Neutrophil (primary cell): ENCODE measurements around the gene SLC1A1.

Experiments used
- H3K27ac ChIP-seq: fragments of 200-600 bp; sonication (generic); 2 replicates; pipeline ENCODE4 v1.5.1; 2016; ENCODE audit warnings: mild to moderate bottlenecking, moderate library complexity
- H3K27me3 ChIP-seq: fragments of 200-600 bp; sonication (generic); 2 replicates; pipeline ENCODE4 v1.6.0; 2016; ENCODE audit warnings: mild to moderate bottlenecking
- H3K36me3 ChIP-seq: fragments of 200-600 bp; sonication (generic); 2 replicates; pipeline ENCODE4 v1.5.1; 2017
- H3K4me1 ChIP-seq, 2 experiments: fragments of 200-600 bp in 1 of 2; sonication (generic) in 1 of 2; 1 replicate in 1 of 2; 2 replicates in 1 of 2; pipeline versions ENCODE4 v1.5.1 to v1.6.1; 2013 to 2016; ENCODE audit warnings: low read depth in 1 of 2, low read length in 1 of 2, mild to moderate bottlenecking in 1 of 2, moderate library complexity in 1 of 2; ENCODE audit not compliant: control insufficient read depth in 1 of 2, insufficient read depth in 1 of 2
- H3K4me3 ChIP-seq, 2 experiments: fragments of 200-600 bp in 1 of 2; sonication (generic) in 1 of 2; 1 replicate in 1 of 2; 2 replicates in 1 of 2; pipeline ENCODE4 v1.5.1; 2013 to 2016; ENCODE audit warnings: low read depth in 1 of 2, low read length in 1 of 2, mild to moderate bottlenecking in 1 of 2, moderate library complexity in 1 of 2
- H3K9me3 ChIP-seq: fragments of 200-600 bp; sonication (generic); 2 replicates; pipeline ENCODE4 v1.5.1; 2016
- CTCF ChIP-seq: fragments of 200-600 bp; sonication (generic); IDR thresholded peaks from 2 replicates; pipeline ENCODE4 v1.5.1; 2016; ENCODE audit warnings: antibody characterized with exemption

SLC1A1 gene

DNA sequence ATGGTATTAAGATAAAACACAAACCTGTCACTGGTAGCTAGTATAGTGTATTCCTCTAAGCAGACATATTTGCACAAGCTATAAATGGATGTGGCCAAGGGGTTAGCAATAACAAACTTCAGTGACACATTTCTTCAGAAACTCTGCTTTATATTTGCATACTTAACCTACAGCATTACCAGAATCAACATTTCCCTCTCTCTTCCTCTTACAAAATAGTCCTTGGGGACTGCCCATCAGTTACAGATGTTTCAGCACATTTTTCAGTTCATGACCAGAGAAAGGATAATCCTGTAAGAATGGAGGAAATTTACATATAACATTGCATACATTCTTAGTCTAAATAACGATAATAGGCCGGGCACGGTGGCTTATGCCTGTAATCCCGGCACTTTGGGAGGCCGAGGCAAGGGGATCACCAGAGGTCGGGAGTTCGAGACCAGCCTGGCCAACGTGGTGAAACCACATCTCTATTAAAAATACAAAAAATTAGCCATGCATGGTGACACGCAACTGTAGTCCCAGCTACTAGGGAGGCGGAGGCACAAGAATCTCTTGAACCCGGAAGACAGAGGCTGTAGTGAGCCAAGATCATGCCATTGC, 25.3 kb upstream of the SLC1A1 start:
- no peak overlapping the region for H3K4me3 ChIP-seq
- H3K9me3 ChIP-seq = no peaks in the 10 kb centered on the region
- no peaks in the 10 kb centered on the region for H3K4me1 ChIP-seq
- no peak for TF ChIP-seq CTCF
- H3K27ac ChIP-seq = no peak overlapping the region
- no peaks in the 10 kb centered on the region for H3K36me3 ChIP-seq
- no peaks in the 10 kb centered on the region for H3K27me3 ChIP-seq

DNA sequence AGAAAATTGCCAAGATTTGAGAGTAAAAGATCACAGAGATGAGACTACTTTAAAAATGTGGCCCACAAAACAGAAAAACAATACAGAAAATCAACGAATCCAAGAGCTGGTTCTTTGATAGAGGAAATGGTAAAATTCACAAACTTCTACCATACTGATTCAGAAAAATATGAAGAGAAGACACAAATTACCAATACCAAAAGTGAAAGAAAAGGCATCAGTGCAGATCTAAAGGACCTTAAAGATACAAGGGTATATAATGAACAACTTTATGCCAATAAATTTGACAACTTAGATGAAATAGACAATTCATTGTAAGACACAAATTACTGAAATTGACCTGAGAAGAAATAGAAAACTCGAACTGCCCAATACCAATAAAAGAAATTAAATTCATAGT, 24.4 kb upstream of the SLC1A1 start:
- no peak overlapping the region for H3K27ac ChIP-seq
- no peaks in the 10 kb centered on the region for H3K27me3 ChIP-seq
- H3K4me1 ChIP-seq = no peaks in the 10 kb centered on the region
- H3K9me3 ChIP-seq = no peaks in the 10 kb centered on the region
- H3K36me3 ChIP-seq = no peaks in the 10 kb centered on the region
- no peak overlapping the region for H3K4me3 ChIP-seq
- TF ChIP-seq CTCF = no peak

- no peaks in the 10 kb centered on the region for H3K9me3 ChIP-seq
- no peak overlapping the region for H3K4me3 ChIP-seq
- no peaks in the 10 kb centered on the region for H3K36me3 ChIP-seq
- TF ChIP-seq CTCF = no peak
- no peaks in the 10 kb centered on the region for H3K4me1 ChIP-seq
- peaks cover 11% of the 10 kb centered on the region for H3K27me3 ChIP-seq
- no peak overlapping the region for H3K27ac ChIP-seq
These were observed 15.0 kb upstream of the SLC1A1 start for GRCh38 chr9:4475301-4475700.

- no peak overlapping the region for H3K27ac ChIP-seq
- no peaks in the 10 kb centered on the region for H3K36me3 ChIP-seq
- peaks cover 6 to 14% of the 10 kb centered on the region in 2 experiments for H3K4me1 ChIP-seq
- TF ChIP-seq CTCF = no peak
- H3K9me3 ChIP-seq = no peaks in the 10 kb centered on the region
- H3K4me3 ChIP-seq = no peak overlapping the region
- peaks cover 50% of the 10 kb centered on the region for H3K27me3 ChIP-seq
These were observed 4.1 kb upstream of the SLC1A1 start for GRCh38 chr9:4486176-4486575.

GRCh38 chr9:4489562-4489918, 728 bp upstream of the SLC1A1 start:
- Histone ChIP-seq H3K4me1 (peaks cover 6 to 16% of the 10 kb centered on the region in 2 experiments), H3K27me3 (peaks cover 81% of the 10 kb centered on the region), H3K4me3 (peak overlapping the region; percentile 41 to 52), H3K36me3 (no peaks in the 10 kb centered on the region), H3K9me3 (no peaks in the 10 kb centered on the region), H3K27ac (no peak overlapping the region)
- TF ChIP-seq CTCF = no peak
